HepG2 (cell line): Measurements from ENCODE around the gene ZNF227. TPM values are rescaled to one million over a fixed set of nuclear protein-coding genes. Genes with fewer than 3 reads are reported as not detected.

Source experiments
- FOXA3 ChIP-seq: IDR thresholded peaks from 2 replicates; pipeline ENCODE4 v1.6.1; 2016; ENCODE audit warnings: missing genetic modification reagents, missing compliant biosample characterization
- FOXK2 ChIP-seq: fragments of 450-650 bp; IDR thresholded peaks from 2 replicates; pipeline ENCODE4 v1.6.1; 2016
- JARID2 ChIP-seq: sonication (generic); formaldehyde crosslinking; IDR thresholded peaks from 2 replicates; pipeline ENCODE4 v1.8.1; 2023; ENCODE audit warnings: missing genetic modification reagents, inconsistent platforms; ENCODE audit not compliant: insufficient replicate concordance
- MAFK ChIP-seq, 2 experiments: IDR thresholded peaks in 1 of 2; conservative IDR thresholded peaks in 1 of 2; 2 replicates each; pipeline ENCODE4 v1.6.1; 2011; ENCODE audit warnings: improper control_type of control experiment in 2 of 2, low read length in 2 of 2
- MED13 ChIP-seq: sonication (generic); formaldehyde crosslinking; IDR thresholded peaks from 2 replicates; pipeline ENCODE4 v1.5.0; 2020; ENCODE audit warnings: missing genetic modification reagents
- PITX1 ChIP-seq: sonication (generic); formaldehyde crosslinking; IDR thresholded peaks from 2 replicates; pipeline ENCODE4 v1.5.1; 2020; ENCODE audit warnings: mild to moderate bottlenecking, missing genetic modification reagents
- POLR2AphosphoS5 ChIP-seq: IDR thresholded peaks from 2 replicates; pipeline ENCODE4 v1.6.1; 2012; ENCODE audit warnings: low read depth, low read length
- SALL1 ChIP-seq: sonication (generic); formaldehyde crosslinking; IDR thresholded peaks from 2 replicates; pipeline ENCODE4 v1.8.0; 2022; ENCODE audit warnings: mild to moderate bottlenecking, missing genetic modification reagents
- SOX6 ChIP-seq, 2 experiments: fragments of 450-650 bp in 1 of 2; sonication (generic) in 1 of 2; formaldehyde crosslinking in 1 of 2; IDR thresholded peaks; 2 replicates each; pipeline versions ENCODE4 v1.4.0 to v1.6.1; 2017 to 2020; ENCODE audit warnings: antibody characterized with exemption in 1 of 2, mild to moderate bottlenecking in 1 of 2, missing genetic modification reagents in 1 of 2
- TARDBP ChIP-seq: sonication (generic); formaldehyde crosslinking; IDR thresholded peaks from 2 replicates; pipeline ENCODE4 v1.8.0; 2022; ENCODE audit warnings: mild to moderate bottlenecking, missing genetic modification reagents
- TBX2 ChIP-seq: sonication (generic); formaldehyde crosslinking; IDR thresholded peaks from 2 replicates; pipeline ENCODE4 v1.5.0; 2020; ENCODE audit warnings: missing genetic modification reagents, mild to moderate bottlenecking, borderline replicate concordance
- WIZ ChIP-seq: sonication (generic); formaldehyde crosslinking; IDR thresholded peaks from 2 replicates; pipeline ENCODE4 v1.5.1; 2020; ENCODE audit warnings: mild to moderate bottlenecking, missing genetic modification reagents
- ZIK1 ChIP-seq: sonication (generic); formaldehyde crosslinking; IDR thresholded peaks from 2 replicates; pipeline ENCODE4 v1.5.0; 2020; ENCODE audit warnings: mild to moderate bottlenecking, low read depth, missing genetic modification reagents, borderline replicate concordance
- ZNF460 ChIP-seq: sonication (generic); formaldehyde crosslinking; IDR thresholded peaks from 2 replicates; pipeline ENCODE4 v1.5.1; 2020; ENCODE audit warnings: missing genetic modification reagents, mild to moderate bottlenecking, borderline replicate concordance
- ZNF687 ChIP-seq: sonication (generic); formaldehyde crosslinking; IDR thresholded peaks from 2 replicates; pipeline ENCODE4 v1.5.1; 2020; ENCODE audit warnings: mild to moderate bottlenecking, missing genetic modification reagents, moderate library complexity
- ZNF850 ChIP-seq: sonication (generic); formaldehyde crosslinking; conservative IDR thresholded peaks from 2 replicates; pipeline ENCODE4 v1.9.0; 2021; ENCODE audit warnings: mild to moderate bottlenecking, missing genetic modification reagents
- polyA plus RNA-seq, 8 experiments: library from polyadenylated mRNA; depleted of rRNA in 3 of 8; stranded (reverse) in 7 of 8; unstranded in 1 of 8; fragments of >200 nt; fragmentation: Illumina TruSeq in 4 of 8; extraction: Trizol in 4 of 8; gene quantifications; 2 replicates each; pipeline versions ENCODE4 v1.2.1 to v1.2.3, GENCODE V29; 2011 to 2016; ENCODE audit warnings: low read depth in 4 of 8, missing spikeins in 1 of 8, mixed read lengths in 1 of 8; ENCODE audit not compliant: insufficient read depth in 1 of 8
- total RNA-seq, 5 experiments: library from RNA; depleted of rRNA; stranded (reverse); fragments of >200 nt; fragmentation: Illumina TruSeq; extraction: Trizol; gene quantifications; 2 replicates each; pipeline ENCODE4 v1.2.3, GENCODE V29; 2016; ENCODE audit warnings: low read depth in 1 of 5
- TF ChIP-seq, protein P1 (sequence below): IDR thresholded peaks from 2 replicates; pipeline ENCODE4 v1.6.1; 2016; ENCODE audit warnings: mild to moderate bottlenecking
- TF ChIP-seq, protein P2 (sequence below): sonication (generic); formaldehyde crosslinking; conservative IDR thresholded peaks from 2 replicates; pipeline ENCODE4 v1.8.0; 2022; ENCODE audit warnings: low read depth, missing genetic modification reagents
- TF ChIP-seq, protein P3 (sequence below): sonication (generic); formaldehyde crosslinking; IDR thresholded peaks from 2 replicates; pipeline ENCODE4 v1.5.1; 2020; ENCODE audit warnings: missing genetic modification reagents, mild to moderate bottlenecking, borderline replicate concordance

The ZNF227 gene
- total and polyA plus RNA-seq, 2 of the 13 experiments (the other 11 are each of a cell fraction or from before 2014, with no cell fraction given), result 3.1 to 16.8 TPM

DNA sequence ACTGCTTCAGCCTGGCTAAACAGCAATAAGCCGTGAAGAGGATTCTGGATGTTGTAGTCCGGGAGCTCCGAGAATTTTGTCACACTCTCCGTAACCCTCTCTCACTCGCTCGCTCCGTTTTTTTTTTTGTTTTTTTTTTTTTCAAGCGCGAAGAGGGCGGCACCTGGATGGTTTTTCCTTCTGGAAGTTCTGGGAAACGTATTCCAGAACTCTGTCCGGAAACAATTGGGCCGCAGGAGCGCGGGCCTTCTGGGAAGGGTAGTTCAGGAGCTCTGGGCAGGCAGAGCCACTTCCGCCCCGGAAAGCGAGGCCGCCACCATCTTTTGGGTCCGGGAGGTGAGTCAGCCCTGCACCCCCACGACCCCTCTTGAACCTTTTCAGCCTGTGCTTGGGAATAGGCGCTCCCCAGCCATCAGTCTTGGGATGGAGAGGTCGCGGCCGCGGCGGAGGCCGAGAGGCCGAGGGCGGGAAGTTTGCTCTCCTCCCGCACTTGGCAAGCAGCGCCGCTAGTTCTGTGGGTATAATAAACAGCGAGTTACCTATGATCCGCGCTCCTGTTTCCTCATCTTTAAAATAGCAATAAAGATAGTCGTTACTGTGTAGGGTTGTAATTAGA, at the start of gene ZNF227 (continued):
- TF ChIP-seq ZNF687 (CRISPR knock-in tag) (peak; percentile 68), FOXK2 (peak; percentile 31; the same call in 1 of the 2 replicates), ZIK1 (CRISPR knock-in tag) (no peak), ZNF850 (CRISPR knock-in tag) (no peak), TBX2 (CRISPR knock-in tag) (peak; percentile 70; the same call in 1 of the 2 replicates), JARID2 (CRISPR knock-in tag) (no peak), TARDBP (peak; percentile 55), WIZ (CRISPR knock-in tag) (no peak), SOX6 (IDR thresholded peaks at IDR 0.05) (no peak), SOX6 (CRISPR knock-in tag; IDR thresholded peaks at IDR 0.05) (peak; percentile 65), PITX1 (peak; percentile 5; the same call in 1 of the 2 replicates), ZNF460 (CRISPR knock-in tag) (no peak; the same call in 1 of the 2 replicates), POLR2AphosphoS5 (peak; percentile 71), MED13 (CRISPR knock-in tag) (no peak), FOXA3 (CRISPR knock-in tag) (0 out of 2 replicates have a peak, but pooled peaks have one; percentile 7), MAFK (conservative IDR thresholded peaks at IDR 0.05 in 1 of 2, IDR thresholded peaks at IDR 0.05 in 1 of 2; ENCODE audit: low read length in 2 of 2) (no peak), SALL1 (CRISPR knock-in tag) (peak; percentile 61)
- TF ChIP-seq, protein P1, sequence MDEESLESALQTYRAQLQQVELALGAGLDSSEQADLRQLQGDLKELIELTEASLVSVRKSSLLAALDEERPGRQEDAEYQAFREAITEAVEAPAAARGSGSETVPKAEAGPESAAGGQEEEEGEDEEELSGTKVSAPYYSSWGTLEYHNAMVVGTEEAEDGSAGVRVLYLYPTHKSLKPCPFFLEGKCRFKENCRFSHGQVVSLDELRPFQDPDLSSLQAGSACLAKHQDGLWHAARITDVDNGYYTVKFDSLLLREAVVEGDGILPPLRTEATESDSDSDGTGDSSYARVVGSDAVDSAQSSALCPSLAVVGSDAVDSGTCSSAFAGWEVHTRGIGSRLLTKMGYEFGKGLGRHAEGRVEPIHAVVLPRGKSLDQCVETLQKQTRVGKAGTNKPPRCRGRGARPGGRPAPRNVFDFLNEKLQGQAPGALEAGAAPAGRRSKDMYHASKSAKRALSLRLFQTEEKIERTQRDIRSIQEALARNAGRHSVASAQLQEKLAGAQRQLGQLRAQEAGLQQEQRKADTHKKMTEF (CRISPR knock-in tag), result peak; percentile 75; the same call in 1 of the 2 replicates
- TF ChIP-seq, protein P2, sequence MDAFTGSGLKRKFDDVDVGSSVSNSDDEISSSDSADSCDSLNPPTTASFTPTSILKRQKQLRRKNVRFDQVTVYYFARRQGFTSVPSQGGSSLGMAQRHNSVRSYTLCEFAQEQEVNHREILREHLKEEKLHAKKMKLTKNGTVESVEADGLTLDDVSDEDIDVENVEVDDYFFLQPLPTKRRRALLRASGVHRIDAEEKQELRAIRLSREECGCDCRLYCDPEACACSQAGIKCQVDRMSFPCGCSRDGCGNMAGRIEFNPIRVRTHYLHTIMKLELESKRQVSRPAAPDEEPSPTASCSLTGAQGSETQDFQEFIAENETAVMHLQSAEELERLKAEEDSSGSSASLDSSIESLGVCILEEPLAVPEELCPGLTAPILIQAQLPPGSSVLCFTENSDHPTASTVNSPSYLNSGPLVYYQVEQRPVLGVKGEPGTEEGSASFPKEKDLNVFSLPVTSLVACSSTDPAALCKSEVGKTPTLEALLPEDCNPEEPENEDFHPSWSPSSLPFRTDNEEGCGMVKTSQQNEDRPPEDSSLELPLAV, result no peak
- TF ChIP-seq, protein P3, sequence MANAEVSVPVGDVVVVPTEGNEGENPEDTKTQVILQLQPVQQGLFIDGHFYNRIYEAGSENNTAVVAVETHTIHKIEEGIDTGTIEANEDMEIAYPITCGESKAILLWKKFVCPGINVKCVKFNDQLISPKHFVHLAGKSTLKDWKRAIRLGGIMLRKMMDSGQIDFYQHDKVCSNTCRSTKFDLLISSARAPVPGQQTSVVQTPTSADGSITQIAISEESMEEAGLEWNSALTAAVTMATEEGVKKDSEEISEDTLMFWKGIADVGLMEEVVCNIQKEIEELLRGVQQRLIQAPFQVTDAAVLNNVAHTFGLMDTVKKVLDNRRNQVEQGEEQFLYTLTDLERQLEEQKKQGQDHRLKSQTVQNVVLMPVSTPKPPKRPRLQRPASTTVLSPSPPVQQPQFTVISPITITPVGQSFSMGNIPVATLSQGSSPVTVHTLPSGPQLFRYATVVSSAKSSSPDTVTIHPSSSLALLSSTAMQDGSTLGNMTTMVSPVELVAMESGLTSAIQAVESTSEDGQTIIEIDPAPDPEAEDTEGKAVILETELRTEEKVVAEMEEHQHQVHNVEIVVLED (CRISPR knock-in tag), result peak; percentile 65; the same call in 1 of the 2 replicates
